HG03159 (cell line): Measurements from ENCODE around the gene A3GALT2.
"Not testable (repeated sequence)": the region's sequence is repeated elsewhere in the genome, so short reads cannot be mapped to it uniquely, and the experiment has no call there.

ENCODE experiments used
- ATAC-seq: cut with Tn5 transposase; IDR thresholded peaks from one replicate; pipeline ENCODE4 v1.9.1; 2021; ENCODE audit warnings: mild to moderate bottlenecking, moderate library complexity; ENCODE audit not compliant: unreplicated experiment

The A3GALT2 gene

DNA sequence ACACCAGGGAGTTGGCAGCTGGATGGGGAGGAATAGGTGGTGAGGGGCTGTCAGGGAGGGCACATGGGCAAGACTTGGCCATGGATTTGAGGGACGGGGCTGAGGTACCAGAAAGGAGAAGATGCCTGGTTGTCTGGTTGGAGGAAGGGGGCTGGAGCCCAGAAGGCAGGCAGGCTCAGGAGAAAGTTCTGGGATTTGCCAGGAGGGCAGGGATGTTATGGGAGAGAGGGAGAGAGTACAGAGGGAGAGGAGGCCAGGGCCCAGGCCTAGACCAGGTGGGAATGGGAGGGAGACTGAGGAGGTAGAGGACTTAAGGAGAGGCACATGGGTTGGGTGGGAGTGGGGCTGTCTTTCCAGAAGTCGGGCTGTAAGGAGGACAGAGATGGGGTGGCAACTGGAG is 4.3 kb downstream of the A3GALT2 start:
- ATAC-seq = no peak

DNA sequence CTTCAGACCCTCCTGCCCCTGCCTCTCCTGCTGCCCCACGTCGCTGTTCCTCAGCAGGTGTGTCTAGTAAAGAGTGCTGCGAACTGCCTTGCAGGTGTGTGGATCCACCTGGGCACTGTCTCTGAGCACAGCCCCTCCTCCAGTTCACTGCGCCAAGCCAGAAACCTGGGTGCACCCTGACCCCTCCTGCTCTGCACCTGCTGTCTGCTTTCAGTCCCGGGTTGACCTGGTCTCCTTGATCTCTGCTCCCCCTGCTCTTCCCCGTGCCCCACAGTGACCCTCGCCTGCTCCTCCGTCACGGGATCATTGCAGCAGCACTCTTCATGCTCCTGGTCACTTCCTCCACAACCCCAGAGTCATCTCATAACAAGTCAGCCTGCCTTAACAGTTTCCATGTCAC is 6.5 kb downstream of the A3GALT2 start:
- no peak for ATAC-seq

DNA sequence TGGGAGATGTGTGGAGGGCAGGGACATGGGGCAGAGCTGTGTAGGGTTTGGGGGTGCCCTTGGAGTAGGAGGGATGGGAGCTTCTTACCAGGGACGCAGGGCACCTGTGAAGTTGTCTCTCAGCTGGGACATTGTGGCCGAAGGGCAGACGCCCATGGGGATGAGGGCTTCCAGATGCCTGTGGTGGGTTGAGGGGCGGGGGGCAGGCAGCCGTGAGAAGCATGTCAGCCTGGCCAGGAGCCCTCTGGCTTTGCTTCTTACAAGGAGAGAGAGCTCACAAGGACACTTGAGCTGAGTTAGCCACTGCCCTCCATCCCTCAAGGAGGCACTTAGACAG is 8.5 kb downstream of the A3GALT2 start:
- ATAC-seq = no peak

DNA sequence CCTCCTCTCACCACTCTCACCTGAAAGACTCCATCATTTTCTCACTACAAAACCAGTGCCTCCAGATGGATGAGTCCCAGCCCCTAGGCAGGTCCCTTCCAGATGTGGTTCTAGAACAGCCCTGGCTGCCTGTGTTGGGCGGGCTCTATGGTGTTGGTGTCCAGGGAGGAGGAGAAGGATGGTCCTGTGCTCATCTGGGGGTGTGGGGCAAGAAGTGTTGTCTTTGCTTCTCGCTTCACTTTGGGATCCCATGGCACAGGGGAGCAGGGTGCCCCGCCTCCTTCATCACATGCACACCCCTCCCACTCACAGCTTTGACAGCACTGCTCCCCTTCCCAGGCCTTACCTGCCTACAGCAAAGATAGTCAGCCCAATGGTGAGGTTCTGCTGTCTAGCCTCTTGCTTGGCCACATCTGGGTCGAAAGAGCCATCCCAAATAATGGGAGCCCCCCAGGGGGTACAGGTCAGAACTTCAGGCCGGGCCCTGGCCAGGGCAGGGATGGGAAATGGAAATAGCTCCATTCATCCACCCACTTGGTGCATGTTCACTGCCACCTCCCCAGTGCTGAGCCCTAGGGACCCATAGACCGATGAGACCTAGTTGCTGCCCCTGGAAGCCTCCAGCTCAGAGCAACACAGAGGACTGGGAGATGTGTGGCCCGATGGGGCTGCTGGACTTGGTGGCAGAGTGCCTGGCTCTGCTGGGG is 9.0 kb downstream of the A3GALT2 start:
- no peak for ATAC-seq

DNA sequence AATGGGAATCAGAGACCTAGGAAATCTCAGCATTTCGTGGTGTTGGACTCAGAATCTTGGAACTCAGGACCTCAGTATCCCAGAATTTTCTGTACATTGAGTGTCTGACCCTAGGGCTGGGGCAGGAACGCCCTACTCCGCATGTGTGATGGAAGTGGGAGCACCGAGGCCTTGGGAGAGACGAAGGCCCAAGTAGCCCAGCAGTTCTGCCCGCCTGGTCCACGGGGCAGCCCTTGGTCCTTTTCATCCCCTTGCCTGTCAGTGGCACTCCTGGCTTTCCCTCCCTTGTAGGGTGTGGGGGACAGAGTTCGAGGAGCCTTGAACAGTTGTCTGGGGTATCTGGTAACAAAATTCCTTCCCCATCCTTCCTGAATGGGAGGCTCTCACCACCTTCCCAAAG is 10.2 kb downstream of the A3GALT2 start:
- ATAC-seq = no peak

DNA sequence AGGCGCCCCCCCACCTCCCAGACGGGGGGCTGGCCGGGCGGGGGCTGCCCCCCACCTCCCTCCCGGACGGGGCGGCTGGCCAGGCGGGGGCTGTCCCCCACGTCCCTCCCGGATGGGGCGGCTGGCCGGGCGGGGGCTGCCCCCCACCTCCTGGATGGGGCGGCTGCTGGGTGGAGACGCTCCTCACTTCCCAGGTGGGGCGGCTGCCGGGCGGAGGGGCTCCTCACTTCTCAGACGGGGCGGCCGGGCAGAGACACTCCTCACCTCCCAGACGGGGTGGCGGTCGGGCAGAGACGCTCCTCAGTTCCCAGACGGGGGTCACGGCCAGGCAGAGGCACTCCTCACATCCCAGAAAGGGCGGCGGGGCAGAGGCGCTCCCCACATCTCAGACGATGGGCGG is 11.5 kb downstream of the A3GALT2 start:
- not testable (repeated sequence) for ATAC-seq

DNA sequence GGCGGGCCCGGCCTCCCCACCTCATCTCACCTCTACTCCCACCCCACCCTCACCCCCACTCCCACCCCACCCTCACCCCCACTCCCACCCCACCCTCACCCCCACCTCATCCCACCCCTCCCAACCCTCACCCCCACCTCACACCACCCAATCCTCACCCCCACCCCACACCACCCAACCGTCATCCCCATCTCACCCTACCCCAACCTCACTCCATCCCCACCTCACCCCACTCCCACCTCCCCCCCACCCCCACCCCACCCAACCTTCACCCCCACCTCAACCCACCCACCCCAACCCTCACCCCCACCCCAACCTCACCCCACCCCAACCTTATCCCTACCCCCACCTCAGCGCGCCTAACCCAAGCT is 13.4 kb downstream of the A3GALT2 start:
- no peak for ATAC-seq

DNA sequence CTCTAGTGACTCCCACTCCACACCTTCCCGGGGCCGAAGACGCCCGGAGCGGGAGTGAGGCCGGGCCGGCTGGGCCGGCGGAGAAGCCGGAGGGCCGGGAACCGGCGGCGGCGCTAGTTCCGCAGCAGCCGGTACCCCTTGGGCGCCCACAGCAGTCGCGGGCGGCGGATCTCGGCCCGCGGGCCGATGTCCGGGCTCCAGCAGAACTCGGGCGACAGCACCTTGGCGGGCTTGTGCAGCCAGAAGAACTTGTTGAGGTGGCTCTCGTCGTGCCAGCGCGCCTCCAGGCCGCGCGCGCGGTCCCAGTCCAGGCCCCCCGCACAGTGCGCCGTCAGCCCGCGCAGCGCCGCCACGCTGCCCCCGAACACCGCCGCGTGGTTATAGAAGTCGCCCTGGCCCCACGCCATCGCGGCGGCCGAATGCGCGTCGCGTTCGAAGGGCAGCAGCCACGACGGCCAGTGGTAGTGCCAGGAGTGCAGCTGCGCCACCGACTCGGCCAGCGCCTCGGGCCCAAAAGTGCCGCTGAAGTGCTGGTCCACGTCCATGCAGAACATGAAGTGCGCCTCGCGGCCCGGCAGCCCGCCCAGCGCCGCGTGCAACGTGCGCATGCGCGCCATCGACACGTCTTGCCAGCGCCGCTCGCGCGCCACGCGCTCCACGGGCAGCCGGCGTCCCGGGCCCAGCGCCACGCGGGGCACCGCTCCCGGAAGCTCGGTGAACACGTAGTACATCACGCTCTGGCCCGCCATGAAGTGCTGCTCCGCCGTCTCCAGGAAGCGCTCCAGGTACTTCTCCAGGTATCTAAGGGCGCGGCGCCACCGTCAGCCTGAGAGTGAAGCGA is 14.0 kb downstream of the A3GALT2 start:
- ATAC-seq = no peak

DNA sequence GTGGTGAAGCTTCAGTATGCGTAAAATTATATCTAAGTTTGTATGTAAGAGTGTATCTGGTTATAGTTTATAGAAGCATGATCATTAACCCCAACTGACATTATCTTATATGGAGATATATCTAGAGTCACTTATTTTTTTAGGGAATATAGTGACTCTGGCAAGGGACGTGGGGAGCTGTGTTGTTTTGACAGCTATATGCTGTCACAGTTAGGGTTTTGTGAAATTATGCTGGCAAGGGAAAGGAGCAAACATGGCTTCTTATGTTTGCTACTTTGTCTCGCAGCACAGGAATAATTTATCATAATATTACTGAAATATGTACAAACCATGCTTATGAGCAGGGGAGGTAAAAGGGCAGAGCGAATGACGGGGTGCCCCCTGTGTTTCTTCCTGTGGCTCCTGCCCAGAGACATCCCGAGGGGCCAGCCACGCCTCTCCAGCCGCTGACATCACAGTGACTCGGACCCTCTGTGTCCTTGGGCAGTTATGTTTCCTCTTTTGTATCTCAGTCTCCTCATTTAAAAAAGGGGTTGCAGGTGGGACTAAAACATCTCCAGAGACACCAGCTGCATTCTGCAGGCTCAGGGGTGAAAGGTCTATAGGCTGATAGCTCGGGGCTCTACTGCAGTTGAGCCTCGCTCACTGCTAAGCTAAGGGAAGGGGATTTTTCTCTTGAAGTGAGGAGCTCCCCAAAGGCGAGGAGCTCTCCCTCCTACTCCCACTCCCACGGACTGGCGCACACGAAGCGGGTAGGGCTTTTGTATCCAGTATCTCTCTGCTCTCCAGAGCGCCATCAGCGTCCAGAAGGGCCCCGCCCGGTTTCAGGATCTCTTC is 14.9 kb downstream of the A3GALT2 start:
- ATAC-seq = no peak

DNA sequence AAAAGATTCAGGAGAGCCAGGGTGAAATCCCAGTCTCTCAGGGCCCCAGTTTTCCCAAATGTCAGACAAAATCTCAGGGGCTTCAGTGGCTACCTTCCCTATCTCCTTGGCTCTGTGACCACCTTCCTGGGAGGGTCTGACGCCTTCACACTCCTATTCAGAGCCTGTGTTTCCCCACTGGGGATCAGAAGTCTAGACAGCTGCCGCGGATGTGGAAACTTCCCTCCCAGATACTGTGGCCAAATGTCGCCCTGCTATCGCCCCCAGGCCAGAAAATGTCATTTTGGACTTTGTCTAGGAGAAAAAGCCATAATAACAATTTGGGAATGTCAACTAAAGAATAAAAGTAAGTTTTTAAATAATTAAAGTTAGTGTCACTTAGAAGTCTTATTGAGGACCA is 15.9 kb downstream of the A3GALT2 start:
- no peak for ATAC-seq

DNA sequence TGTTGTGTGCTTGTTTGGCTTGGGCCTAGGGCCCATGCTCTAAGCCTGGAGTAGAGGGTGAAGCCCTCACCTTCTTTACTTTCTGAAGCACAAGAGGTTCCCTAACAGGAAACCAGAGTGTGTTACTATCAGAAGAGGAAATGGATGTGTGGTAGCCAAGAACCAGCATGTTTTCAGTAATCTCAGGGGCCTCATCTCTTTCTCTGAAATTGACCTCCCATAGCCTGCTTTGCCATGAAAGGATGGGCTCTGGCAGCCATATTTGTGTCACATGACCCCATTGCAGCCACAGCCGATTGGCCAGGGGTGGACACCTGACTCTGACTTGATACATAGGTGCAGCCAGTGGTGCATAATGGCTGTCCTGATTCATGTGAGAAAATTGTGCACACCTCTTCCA is 18.6 kb downstream of the A3GALT2 start:
- no peak for ATAC-seq

DNA sequence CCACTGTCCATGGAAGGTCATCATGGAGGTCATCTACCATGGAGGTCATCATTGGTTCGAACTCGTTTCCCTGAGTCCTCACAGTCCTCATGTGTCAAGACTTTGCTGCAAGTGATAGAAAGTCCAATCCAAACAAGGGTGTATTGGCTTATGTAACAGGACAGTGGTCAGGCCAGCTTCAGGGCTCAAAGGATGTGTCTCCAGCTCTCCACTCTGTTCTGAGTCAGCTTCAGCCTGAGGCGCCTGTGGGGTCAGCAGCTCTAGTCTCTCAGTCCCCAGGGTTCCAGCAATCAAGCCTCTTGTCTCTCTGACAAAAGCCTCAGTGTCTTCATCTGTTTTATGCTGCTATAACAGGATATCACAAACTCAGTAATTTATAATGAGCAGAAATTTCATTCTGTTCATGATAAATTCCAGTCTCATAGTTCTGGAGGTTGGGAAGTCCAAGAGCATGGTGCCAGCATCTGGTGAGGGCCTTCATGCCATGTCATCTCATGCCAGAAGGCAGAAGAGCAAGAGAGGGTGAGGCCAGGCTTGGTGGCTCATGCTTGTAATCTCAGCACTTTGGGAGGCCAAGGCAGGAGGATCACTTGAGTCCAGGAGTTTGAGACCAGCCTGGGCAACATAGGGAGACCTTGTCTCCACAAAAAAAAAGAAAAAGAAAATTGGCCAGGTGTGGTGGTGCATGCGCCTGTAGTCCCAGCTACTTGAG is 19.5 kb downstream of the A3GALT2 start:
- no peak for ATAC-seq

DNA sequence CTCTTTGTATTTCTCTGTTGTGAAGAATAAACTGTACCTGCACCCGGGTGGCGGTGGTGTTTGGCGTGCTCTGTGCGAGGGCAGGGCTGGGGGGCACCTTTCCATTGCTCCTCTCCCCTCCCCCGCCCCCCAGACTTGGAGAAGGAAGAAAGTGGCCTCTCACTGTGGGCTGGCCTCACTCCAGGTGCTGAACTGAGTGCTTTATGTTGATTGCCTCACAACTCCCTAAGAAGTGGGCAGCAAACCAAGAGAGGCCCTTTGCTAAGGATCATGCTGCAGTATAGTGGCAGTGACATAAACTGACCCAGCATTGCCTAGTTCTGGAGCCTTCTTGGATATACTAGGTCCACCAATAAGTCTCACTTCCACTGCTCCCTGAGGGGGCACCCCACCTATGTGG is 20.2 kb downstream of the A3GALT2 start:
- no peak for ATAC-seq

DNA sequence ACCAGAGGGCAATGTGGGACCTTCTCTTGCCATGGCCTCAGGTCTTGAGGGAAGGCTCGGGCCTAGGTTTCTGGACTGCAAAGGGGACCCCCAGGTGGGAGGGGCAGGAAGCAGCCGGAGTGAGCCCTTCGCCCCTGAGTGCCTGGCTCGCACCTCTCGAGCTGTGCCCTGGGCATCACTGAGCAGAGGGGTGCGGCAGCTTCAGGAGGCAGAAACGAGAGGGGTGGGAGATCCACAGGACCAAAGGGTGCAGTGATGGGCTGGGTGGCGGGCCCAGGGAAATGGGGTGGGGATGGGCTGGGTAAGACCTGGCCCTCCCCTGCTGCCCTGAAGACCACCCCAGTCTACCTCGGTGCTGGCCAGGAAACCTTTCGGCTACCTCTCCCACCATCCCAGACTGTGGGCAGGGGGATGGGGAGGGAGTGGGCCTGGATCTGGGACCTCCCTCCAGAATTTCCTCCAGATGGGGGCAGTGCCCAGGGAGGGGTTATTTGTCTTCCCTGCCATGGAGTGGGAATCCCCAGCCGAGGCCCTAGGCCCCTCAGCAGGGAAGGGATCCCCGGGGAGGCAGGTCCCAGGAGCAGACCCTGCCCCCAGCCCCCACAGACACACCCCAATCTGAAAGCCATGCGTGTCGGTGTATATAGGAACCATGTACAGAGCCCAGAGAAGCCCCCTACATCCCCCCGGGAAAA is 21.3 kb downstream of the A3GALT2 start:
- no peak for ATAC-seq

DNA sequence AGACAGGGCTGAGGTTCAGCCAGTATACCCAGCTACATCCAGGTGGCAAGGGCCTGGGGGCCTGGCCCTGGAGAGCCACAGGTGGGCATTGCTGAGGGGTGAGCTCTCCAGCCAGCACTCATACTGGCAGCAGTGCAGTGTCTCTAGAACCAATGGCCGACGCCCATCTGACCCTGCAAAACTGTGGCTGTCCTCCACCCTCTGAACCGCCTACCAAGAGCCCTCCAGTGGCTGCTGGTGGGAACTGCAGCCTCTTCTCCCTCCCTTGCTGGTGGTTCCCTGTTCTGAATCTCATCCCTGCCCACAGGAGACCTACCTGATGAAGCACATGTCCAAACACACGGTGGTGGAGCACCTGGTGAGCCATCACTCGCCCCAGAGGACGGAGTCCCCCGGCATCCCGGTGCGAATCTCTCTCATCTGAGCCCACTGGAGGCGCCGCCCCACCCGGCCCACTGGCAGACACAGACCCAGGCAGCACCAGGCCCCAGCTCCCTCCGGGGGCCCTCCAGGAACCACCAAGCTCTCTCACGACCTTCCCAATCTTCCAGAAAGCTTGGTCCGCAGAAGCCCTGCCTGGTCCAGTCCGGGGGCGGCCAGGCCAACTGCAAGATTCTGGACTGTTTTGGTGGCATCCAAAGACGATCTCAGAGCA is 22.1 kb downstream of the A3GALT2 start:
- ATAC-seq = peak; percentile 49

DNA sequence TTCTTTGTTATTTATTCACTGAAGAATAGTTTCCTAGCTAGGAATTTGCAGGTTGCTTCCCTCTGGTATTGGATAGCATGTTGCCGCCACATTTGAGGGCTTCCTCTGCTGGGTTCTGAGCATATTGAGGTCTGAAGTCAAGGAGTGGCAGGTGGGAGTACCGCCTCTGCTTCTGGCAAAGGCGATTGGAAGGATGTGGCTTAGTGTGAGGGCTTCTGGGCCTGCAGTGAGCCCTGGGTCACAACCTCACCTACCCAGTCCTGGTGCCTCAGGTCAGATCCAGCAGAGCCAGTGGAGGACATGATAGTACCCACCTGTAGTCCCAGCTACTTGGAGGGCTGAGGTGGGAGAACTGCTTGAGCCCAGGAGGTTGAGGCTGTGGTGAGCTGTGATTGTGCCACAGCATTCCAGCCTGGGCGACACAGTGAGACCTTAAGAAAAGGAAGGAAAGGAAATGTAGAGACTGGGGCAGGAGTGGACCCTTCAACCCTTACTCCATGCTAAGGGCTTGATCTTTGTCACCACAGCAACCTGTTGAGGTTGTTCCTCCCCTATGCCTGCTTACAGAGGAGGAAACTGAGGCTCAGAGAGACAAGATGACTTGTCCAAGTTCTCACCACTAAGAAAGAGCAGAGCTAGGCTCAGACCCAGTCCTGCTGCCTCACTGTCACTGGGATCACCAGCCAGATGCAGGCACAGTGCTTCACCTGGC is 22.8 kb downstream of the A3GALT2 start:
- ATAC-seq = no peak

DNA sequence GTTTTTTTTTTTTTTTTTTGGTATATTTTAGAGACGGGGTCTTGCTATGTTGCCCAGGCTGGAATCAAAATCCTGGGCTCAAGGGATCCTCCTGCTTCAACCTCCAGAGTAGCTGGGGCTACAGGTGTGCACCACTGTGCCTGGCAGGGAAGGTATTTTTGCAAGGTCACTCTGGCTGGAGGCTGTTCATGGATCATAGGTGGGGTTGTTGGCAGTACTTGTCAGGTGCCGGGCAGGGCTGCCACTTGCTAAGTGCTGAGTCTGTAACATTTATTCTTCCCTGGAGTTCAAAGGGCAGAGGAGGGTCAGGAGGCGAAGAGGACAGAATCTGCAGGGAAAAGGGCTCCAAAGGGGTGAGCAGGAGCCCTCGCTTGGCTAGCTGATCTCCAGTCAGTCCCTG is 24.1 kb downstream of the A3GALT2 start:
- no peak for ATAC-seq

DNA sequence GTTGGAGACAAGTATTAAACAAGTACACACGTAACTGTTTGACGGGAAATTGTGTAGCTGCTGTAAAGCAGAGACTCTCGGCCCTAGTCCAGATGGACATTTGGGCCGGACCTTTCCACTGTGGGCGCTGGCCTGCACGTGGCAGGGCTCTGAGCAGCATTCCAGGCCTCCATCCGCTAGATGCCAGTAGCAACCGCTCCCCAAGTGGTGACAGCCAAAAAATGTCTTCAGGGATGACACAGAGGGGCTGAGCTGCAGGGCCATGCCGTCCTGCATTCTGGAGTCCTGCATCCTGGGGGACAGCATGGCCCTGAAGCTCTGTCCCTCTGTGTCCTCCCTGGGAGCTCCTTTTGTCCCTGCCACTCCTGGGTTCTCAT is 24.8 kb downstream of the A3GALT2 start:
- no peak for ATAC-seq

DNA sequence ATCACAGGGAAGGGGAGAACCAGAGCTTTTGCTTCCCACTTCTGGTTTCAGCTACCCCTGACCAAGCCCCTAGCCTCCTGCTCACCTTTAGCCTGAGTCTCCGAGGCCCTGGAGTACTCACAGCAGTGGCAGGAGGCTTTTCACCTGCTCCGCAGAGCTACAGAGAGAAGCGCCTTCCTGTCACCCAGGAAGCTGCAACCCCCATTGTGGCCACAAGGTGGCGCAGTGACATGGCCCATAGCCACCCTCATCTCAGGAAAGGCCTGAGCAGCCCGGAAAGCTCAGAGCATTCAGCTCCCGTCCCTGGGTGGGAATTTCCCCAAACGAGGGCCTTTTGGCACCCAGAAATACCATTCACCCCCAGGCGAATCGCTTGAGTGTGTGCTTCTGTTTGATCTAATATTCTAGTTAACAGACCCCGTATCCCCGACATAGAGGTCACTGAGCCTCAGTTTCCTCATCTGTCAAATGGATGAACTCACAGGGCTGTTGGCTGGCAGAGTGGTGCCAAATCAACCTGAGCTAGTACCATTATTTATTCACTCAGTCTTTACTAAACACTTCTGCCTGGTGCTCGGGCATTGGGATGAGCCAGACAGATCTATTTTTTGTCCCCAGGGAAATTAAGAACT is 25.3 kb downstream of the A3GALT2 start:
- peak; percentile 54 for ATAC-seq
